ENCODE measurements around the gene CYTH4. TPM values are rescaled to one million over a fixed set of nuclear protein-coding genes. Genes with fewer than 3 reads are reported as not detected.
"Not testable (repeated sequence)": the region's sequence is repeated elsewhere in the genome, so short reads cannot be mapped to it uniquely, and the experiment has no call there.

The CYTH4 gene
- total RNA-seq, 2 experiments from 2014 or later = 16.3 to 16.4 TPM

DNA sequence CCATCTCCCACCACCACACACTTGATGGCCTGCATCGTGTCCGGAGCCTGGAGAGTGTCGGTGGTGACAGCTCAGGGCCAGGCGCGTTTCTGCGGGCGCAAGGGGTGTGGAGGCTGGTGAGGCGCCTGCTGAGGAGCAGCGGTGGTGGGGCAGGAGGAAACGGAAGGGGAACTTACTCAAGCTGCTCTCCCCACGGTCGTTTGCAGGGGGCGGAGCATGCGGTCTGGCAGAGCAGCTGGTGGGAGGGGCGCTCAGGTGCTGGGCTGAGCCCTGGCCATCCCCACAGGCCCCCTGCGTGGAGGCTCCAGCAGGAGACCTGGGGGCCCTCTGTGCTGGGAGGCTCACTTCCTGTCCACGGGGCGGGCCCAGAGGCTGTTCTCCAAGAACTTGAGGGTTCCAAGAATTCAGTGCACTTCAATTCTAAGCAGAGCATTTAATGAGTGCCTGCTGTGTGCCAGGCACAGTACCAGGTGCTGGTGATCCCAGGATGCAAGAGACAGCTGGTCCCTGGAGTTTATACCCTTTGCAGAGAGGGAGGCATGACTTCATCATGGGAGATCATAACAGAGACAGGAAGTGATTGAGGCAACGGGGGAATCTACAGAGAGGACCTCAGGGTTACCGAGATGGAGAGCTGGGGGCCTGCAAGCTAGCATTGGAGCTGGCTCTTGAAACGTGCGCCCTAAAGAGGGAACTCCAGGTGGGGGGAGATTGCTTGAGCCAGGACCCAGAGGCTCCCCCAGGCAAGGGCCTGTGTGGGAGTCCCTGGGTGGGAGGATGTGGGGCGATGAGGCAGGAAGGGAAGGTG, 38.0 kb upstream of the CYTH4 start, which contains the start of gene RAC2:
Gene RAC2 (minus strand): TSS at position 156 of the 808 bp plus-strand sequence. CDS start 121 bp downstream, at position 35.
- ChIA-PET POLR2A (interaction anchor here (0.6 to 8.6 kb wide), 14 partner anchors 10 to 468 kb away, joined by 3 to 142 read pairs (median 3); partner anchors contain the start of genes CYTH4 and IFT27), CTCF (interaction anchor here (0.5 to 6.8 kb wide), 10 partner anchors 10 to 388 kb away, joined by 3 to 74 read pairs (median 5); no protein-coding TSS in a partner anchor)

GRCh38 chr22:37244922-37245722, 37.2 kb upstream of the CYTH4 start:
- ChIA-PET CTCF (interaction anchor here (1.0 to 6.8 kb wide), 8 partner anchors 14 to 389 kb away, joined by 3 to 74 read pairs (median 14); no protein-coding TSS in a partner anchor), POLR2A (interaction anchor here (0.7 to 8.6 kb wide), 7 partner anchors 14 to 123 kb away, joined by 3 to 142 read pairs (median 5); no protein-coding TSS in a partner anchor)

- ChIA-PET POLR2A (no interaction called here), CTCF (interaction anchor here (1.1 to 6.8 kb wide), 5 partner anchors 14 to 44 kb away, joined by 3 to 74 read pairs (median 35); no protein-coding TSS in a partner anchor)
Observed at GRCh38 chr22:37245740-37246139, 36.6 kb upstream of the CYTH4 start.

GRCh38 chr22:37248251-37248650, 34.1 kb upstream of the CYTH4 start:
- ChIA-PET POLR2A (no interaction called here), CTCF (interaction anchor here (0.9 to 2.0 kb wide), 4 partner anchors 11 to 138 kb away, joined by 3 to 6 read pairs (median 4); no protein-coding TSS in a partner anchor)

DNA sequence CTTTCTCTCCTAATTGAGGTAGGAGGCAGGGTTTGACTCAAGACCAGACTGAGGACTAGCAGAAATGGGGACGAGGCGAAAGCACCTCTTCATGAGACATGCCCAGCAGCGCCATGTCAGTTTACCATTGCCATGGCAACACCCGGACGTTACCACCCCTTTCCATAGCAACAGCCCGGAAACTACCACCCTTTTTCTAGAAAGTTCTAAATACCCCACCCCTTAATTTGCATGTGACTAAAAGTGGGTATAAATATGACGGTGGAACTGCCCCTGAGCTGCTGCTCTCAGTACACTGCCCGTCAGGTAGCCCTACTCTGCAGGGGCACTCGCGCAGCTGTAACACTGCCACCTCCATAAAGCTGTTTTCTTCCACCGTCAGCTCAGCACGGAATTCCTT, 32.3 kb upstream of the CYTH4 start:
- ChIA-PET CTCF (interaction anchor here (1.1 kb wide), 1 partner anchor 11 kb away, joined by 9 read pairs; no protein-coding TSS in a partner anchor), POLR2A (no interaction called here)

DNA sequence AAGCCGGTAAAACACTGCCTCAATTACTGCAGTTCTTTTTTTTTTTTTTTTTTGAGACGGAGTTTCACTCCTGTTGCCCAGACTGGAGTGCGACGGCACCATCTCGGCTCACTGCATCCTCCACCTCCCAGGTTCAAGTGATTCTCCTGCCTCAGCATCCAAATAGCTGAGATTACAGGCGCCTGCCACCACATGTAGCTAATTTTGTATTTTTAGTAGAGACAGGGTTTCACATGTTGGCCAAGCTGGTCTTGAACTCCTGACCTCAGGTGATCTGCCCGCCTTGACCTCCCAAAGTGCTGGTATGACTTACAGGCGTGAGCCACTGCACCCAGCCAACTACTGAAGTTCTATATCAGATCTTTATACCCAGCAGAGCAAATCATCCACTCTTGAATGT, 30.5 kb upstream of the CYTH4 start:
- CTCF ChIA-PET, POLR2A ChIA-PET: not testable (repeated sequence)

DNA sequence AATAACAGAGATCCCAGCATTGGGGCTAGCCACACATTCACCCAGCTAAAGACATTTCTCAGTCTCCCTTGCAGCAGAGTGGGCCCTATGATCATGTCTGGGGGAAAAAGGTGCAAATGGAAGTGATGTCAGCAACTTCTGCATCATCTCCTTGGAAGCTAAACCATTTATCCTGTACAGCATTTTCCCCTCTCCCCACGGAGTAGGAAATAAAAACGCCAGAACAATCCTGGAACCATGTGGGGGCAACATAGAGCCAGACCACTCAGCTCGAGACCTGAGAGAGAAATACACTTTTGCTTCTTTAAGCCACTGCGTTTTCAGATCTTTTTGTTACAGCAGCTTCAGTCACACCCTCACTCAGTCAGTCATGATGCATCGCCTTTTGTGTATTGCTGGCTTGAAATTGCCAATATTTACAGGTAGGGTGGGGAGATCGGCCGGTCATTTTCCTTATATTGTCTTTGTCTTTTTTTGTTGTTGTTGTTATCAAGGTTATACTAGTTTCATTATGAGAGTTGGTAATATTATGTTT, 29.1 kb upstream of the CYTH4 start:
- CTCF ChIA-PET = no interaction called here

DNA sequence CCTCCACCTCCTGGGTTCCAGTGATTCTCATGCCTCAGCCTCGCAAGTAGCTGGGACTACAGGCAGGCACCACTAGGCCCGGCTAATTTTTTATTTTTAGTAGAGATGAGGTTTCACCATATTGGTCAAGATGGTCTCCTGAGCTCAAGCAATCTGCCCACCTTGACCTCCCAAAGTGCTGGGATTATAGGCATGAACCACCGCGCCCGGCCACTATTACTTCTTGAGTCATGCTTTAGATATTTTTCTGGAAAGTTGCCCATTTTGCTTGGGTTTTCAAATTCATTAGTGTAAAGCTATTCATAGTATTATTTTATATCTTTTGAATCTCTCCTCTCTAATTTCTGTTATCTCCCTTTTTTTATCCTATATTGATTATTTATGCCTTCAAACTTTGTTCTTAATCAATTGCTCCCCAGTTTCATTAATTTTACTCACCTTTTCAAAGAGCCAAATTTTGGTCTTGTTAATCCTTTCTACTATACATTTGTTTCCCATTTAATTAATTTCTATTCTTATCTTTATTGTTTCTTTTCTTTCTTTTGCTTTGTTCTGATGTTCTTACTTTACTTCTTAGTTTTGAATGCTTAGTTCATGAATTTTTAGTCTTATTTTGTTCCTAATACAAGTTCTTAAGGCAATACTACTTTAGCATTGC, 28.0 kb upstream of the CYTH4 start:
- ChIA-PET POLR2A (no interaction called here), CTCF (interaction anchor here (0.6 to 1.0 kb wide), 2 partner anchors 11 to 12 kb away, joined by 3 read pairs; no protein-coding TSS in a partner anchor)

More for the DNA sequence above, 29.1 kb upstream of the CYTH4 start:
- POLR2A ChIA-PET = no interaction called here

- CTCF ChIA-PET = interaction anchor here (1.3 kb wide), 1 partner anchor 89 kb away, joined by 3 read pairs; no protein-coding TSS in a partner anchor
- POLR2A ChIA-PET = no interaction called here
Observed at GRCh38 chr22:37254867-37255233, 27.5 kb upstream of the CYTH4 start.

DNA sequence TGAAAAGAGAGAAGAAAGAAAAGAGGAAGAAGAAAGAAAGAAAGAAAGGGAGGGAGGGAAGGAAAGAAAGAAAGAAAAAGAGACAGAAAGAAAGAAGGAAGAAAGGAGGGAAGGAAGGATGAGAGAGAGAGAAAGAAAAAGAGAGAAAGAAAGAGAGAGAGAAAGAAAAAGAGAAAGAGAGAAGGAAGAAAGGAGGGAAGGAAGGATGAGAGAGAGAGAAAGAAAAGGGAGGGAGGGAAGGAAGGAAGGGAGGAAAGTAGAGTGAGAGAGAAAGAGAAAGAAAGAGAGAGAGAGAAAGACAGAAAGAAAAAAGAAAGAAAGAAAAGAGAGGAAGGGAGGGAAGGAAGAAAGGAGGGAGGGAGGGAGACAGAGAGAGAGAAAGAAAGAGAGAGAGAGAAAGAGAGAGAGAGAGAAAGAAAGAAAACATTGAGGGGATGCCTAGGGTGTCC, 26.7 kb upstream of the CYTH4 start:
- ChIA-PET CTCF (interaction anchor here (1.3 kb wide), 1 partner anchor 89 kb away, joined by 3 read pairs; no protein-coding TSS in a partner anchor), POLR2A (no interaction called here)

DNA sequence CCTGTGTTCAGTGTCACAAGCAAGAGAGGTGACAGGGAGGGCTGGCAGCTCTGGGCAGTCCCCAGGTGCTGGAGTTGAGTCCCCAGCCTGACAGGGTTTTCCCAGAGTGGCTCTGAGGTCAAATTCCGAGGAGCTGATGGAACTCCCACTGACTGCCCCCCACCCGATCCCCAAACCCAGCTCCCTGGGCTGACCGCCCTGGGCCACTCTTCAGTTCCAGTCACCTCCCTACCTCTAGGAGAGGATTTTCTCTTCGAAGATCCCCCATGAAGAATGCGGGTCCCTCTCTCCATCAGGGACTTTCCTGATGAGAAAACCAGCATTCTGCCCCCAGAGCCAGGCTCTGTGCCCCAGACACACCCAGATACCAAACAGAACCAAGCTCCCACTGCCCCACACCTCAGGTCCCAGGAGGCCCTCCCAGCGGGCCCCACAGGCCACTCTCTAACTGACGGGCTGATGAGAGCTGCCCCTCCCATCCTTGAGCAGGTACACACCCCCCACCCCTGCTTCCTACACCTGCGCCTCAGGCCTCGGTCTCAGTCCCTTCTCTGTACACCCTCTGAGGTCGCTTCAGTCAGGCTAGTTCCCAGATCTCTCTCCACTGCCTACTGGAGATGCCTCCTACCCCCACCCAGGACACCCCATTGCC, 26.1 kb upstream of the CYTH4 start:
- CTCF ChIA-PET = interaction anchor here (1.3 kb wide), 1 partner anchor 90 kb away, joined by 3 read pairs; no protein-coding TSS in a partner anchor
- POLR2A ChIA-PET = no interaction called here

DNA sequence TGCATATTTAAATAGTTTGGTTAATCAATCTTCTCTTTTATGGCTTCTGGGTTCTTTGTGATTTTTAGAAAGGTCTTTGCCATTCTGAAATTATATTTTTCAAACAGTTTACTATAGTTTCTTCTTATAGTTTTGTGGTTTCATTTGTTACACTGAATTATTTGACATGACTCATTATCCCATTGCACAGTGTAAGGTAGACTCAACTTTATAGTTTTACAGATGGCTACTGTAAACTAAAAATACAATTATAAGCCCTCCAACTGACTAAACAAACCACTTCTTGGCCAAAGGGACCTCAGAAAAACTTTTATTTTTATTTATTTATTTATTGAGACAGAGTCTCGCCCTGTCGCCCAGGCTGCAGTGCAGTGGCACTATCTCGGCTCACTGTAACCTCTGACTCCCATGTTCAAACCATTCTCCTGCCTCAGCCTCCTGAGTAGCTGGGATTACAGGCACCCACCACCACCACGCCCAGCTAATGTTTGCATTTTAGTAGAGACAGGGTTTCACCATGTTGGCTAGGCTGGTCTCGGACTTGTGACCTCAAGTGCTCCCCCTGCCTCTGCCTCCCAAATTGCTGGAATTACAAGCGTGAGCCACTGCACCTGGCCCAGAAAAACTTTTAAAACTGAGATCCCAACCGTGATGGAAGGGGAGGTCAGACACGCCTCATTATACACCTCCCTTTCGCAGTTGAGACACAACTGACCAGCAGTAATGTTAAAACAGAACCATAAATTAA, 24.1 kb upstream of the CYTH4 start:
- ChIA-PET CTCF (interaction anchor here (1.5 to 3.8 kb wide), 3 partner anchors 10 to 27 kb away, joined by 4 to 48 read pairs (median 25); partner anchors contain the start of gene RAC2), POLR2A (interaction anchor here (0.6 kb wide), 1 partner anchor 14 kb away, joined by 3 read pairs; the partner anchor contains the start of gene RAC2)

GRCh38 chr22:37258753-37259401, 23.4 kb upstream of the CYTH4 start:
- ChIA-PET POLR2A (interaction anchor here (0.6 kb wide), 2 partner anchors 15 to 53 kb away, joined by 3 to 4 read pairs; partner anchors contain the start of gene RAC2), CTCF (interaction anchor here (1.1 to 3.8 kb wide), 5 partner anchors 11 to 51 kb away, joined by 3 to 48 read pairs (median 4); partner anchors contain the start of gene RAC2)

DNA sequence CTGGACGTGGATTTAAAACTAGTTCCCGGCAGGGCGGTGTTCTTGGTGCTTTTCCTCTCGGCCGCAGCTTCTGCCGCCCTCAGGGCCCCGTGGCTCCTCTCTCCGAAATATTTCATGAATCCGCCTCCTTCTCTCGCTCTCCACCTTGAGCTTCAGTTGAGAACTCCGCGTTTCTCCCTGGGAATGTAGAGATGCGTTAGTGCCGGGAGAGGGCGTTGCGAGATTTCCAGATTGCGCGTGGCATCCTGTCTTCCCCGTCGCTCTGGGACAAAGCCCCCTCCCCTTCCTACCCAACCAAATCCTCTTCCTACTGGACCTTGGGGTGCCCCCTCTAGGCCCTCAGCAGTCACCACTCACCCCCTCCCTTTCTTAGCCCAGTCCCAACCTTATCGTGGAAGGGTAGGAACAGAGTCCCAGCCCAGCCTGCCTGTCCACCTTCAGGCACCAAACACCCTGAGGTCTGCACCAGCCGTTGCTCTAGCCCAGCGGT, 22.7 kb upstream of the CYTH4 start:
- CTCF ChIA-PET = interaction anchor here (1.1 to 3.8 kb wide), 10 partner anchors 12 to 199 kb away, joined by 3 to 48 read pairs (median 4); partner anchors contain the start of genes ELFN2 and RAC2
- POLR2A ChIA-PET = interaction anchor here (0.6 kb wide), 1 partner anchor 52 kb away, joined by 4 read pairs; no protein-coding TSS in a partner anchor

- ChIA-PET CTCF (interaction anchor here (0.6 to 3.8 kb wide), 25 partner anchors 10 to 206 kb away, joined by 3 to 48 read pairs (median 4); partner anchors contain the start of genes ELFN2 and RAC2), POLR2A (interaction anchor here (0.9 to 1.0 kb wide), 2 partner anchors 16 to 20 kb away, joined by 3 to 4 read pairs; partner anchors contain the start of gene RAC2)
Observed at GRCh38 chr22:37260155-37260795, 22.0 kb upstream of the CYTH4 start.
